Skeletal muscle satellite cell (primary cell): ENCODE data around the gene RDX.

ENCODE experiments used
- H3K27me3 ChIP-seq: 2 replicates; pipeline ENCODE4 v1.7.0; 2013; ENCODE audit warnings: low read length; ENCODE audit not compliant: control insufficient read depth, insufficient read depth
- H3K36me3 ChIP-seq: 2 replicates; pipeline ENCODE4 v1.7.0; 2013; ENCODE audit warnings: mild to moderate bottlenecking, control low read depth, low read length; ENCODE audit not compliant: insufficient read depth
- H3K4me1 ChIP-seq: 2 replicates; pipeline ENCODE4 v1.7.0; 2013; ENCODE audit warnings: low read length; ENCODE audit not compliant: control insufficient read depth, insufficient read depth
- H3K4me2 ChIP-seq: 2 replicates; pipeline ENCODE4 v1.7.0; 2013; ENCODE audit warnings: mild to moderate bottlenecking, low read length
- H3K4me3 ChIP-seq: 2 replicates; pipeline ENCODE4 v1.7.0; 2013; ENCODE audit warnings: low read length
- H3K9ac ChIP-seq: 2 replicates; pipeline ENCODE4 v1.7.0; 2013; ENCODE audit warnings: mild to moderate bottlenecking, low read depth, low read length, moderate library complexity
- H3K9me3 ChIP-seq: replicated peaks from 2 replicates; pipeline ENCODE4 v1.7.0; 2013; ENCODE audit warnings: mild to moderate bottlenecking, control low read depth, low read length

Gene RDX

DNA sequence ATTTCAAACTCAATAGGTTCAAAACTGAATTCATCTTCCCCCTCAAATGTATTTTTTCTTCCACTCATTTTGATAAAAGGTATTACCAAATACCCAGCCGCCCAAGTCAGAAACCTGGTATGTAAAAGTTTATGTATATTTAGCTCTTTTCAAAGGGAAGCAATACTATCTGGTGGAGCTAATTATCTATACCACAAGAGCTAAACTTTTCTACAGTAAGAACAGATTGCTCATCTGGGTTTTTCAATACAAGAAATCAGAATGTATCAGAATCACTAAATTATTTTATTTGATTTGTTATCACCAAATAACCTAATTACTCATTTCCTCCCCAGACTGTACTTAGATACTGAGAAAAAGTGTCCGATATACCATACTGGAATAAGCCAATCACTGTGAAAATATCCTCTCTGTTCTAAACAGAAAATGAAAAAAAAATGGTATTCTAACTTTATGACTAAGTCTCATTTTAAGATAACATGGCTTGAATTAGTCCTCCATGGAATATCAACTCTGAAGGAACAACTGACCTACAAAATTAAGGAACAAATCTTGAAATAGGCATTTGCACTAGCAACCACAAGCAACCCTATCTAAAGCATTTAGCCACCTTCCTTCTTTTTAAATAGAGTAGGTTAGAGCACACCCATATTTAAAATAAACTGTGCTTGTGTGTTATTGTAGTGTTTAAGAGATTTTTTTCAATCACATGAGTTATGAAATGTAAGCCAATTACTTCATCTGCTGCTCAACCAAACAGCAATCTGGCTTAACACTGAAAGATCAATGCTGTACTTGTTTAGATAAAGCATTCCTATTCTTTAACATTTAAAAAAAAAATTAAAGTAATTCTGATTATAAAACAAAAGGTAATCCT is 35.0 kb downstream of the RDX start:
- no peak overlapping the region for H3K9ac ChIP-seq
- no peak overlapping the region for H3K4me3 ChIP-seq
- no peaks in the 10 kb centered on the region for H3K4me1 ChIP-seq
- no peak overlapping the region for H3K4me2 ChIP-seq
- no peaks in the 10 kb centered on the region for H3K27me3 ChIP-seq
- H3K9me3 ChIP-seq, result no peaks in the 10 kb centered on the region
- peaks cover 66% of the 10 kb centered on the region for H3K36me3 ChIP-seq

DNA sequence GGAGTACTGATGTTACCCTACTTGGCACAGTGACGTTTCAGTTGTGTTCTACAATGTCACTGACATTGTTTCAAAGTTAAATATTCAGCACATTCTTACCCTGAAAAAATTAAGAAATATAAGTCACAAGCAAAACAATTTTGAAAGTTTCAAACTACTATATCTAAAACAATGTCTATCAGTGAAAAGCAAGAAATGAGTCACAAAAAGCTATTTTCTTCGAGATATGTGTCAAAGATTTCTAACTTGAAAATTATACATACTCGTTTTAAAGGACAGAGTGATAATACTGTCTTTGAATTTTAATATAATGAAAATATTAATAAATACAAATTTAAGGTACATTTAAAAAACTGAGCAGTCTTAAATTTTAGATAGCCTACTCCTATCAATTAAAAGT is 42.9 kb downstream of the RDX start:
- H3K9ac ChIP-seq, result no peak overlapping the region
- no peaks in the 10 kb centered on the region for H3K9me3 ChIP-seq
- no peak overlapping the region for H3K4me2 ChIP-seq
- H3K4me3 ChIP-seq, result no peak overlapping the region
- peaks cover 11% of the 10 kb centered on the region for H3K4me1 ChIP-seq
- no peaks in the 10 kb centered on the region for H3K27me3 ChIP-seq
- peaks cover 69% of the 10 kb centered on the region for H3K36me3 ChIP-seq

- H3K36me3 ChIP-seq, result peaks cover 66% of the 10 kb centered on the region
- no peak overlapping the region for H3K4me2 ChIP-seq
- no peaks in the 10 kb centered on the region for H3K27me3 ChIP-seq
- peaks cover 11% of the 10 kb centered on the region for H3K4me1 ChIP-seq
- no peak overlapping the region for H3K4me3 ChIP-seq
- H3K9ac ChIP-seq, result no peak overlapping the region
- no peaks in the 10 kb centered on the region for H3K9me3 ChIP-seq
Observed at GRCh38 chr11:110251836-110252235, 44.6 kb downstream of the RDX start.

- H3K36me3 ChIP-seq, result peaks cover 58% of the 10 kb centered on the region
Observed at GRCh38 chr11:110250168-110250567, 46.2 kb downstream of the RDX start.

GRCh38 chr11:110249766-110250165 is 46.6 kb downstream of the RDX start:
- Histone ChIP-seq H3K4me3 (no peak overlapping the region), H3K36me3 (peaks cover 58% of the 10 kb centered on the region), H3K4me1 (peaks cover 11% of the 10 kb centered on the region), H3K4me2 (no peak overlapping the region), H3K9ac (no peak overlapping the region), H3K27me3 (no peaks in the 10 kb centered on the region), H3K9me3 (no peaks in the 10 kb centered on the region)

More at GRCh38 chr11:110250168-110250567, 46.2 kb downstream of the RDX start:
- Histone ChIP-seq H3K4me1 (peaks cover 11% of the 10 kb centered on the region), H3K9ac (no peak overlapping the region), H3K9me3 (no peaks in the 10 kb centered on the region), H3K4me3 (no peak overlapping the region), H3K27me3 (no peaks in the 10 kb centered on the region), H3K4me2 (no peak overlapping the region)

- Histone ChIP-seq H3K4me3 (no peak overlapping the region), H3K9me3 (no peaks in the 10 kb centered on the region), H3K4me1 (peaks cover 11% of the 10 kb centered on the region), H3K36me3 (peaks cover 59% of the 10 kb centered on the region), H3K9ac (no peak overlapping the region), H3K27me3 (no peaks in the 10 kb centered on the region), H3K4me2 (no peak overlapping the region)
Observed at GRCh38 chr11:110249066-110249465, 47.3 kb downstream of the RDX start.

- no peak overlapping the region for H3K4me2 ChIP-seq
- H3K4me1 ChIP-seq, result no peaks in the 10 kb centered on the region
- peaks cover 42% of the 10 kb centered on the region for H3K36me3 ChIP-seq
- H3K9me3 ChIP-seq, result no peaks in the 10 kb centered on the region
- no peak overlapping the region for H3K4me3 ChIP-seq
- H3K9ac ChIP-seq, result no peak overlapping the region
- no peaks in the 10 kb centered on the region for H3K27me3 ChIP-seq
Observed at GRCh38 chr11:110243791-110244190, 52.6 kb downstream of the RDX start.

DNA sequence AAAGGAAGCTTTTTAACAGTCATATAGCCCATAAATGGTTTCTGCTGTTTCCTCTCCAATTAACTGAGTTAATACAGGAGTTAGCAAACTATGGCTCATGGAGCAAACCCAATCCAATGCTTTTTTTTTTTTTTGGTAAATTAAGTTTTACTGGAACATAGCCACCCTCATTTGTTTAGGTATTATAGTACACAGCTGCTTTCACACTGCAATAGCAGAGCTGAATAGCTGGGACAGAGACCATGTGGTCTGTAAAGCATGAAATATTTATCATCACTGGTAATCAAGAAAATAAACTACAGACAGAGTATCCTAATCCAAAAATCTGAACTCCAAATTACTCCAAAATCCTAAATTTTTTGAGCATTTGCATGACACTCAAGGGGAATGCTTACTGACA is 53.7 kb downstream of the RDX start:
- Histone ChIP-seq H3K9me3 (no peaks in the 10 kb centered on the region), H3K36me3 (peaks cover 32% of the 10 kb centered on the region)

DNA sequence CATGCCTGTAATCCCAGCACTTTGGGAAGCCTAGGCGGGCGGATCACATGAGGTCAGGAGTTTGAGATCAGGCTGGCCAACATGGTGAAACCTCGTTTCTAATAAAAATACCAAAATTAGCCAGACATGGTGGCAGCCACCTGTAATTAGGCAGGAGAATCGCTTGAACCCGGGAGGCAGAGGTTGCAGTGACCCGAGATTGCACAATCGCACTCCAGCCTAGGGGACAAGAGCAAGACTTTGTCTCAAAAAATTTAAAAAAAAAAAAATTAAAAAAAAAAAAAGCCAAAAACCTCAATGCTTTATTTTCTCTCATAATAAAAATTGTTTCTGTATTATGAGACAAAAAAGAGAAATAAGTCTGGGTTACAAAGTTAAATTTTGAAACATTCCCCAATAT is 54.2 kb downstream of the RDX start:
- Histone ChIP-seq H3K9ac (no peak overlapping the region), H3K9me3 (no peaks in the 10 kb centered on the region), H3K36me3 (peaks cover 33% of the 10 kb centered on the region), H3K4me3 (no peak overlapping the region), H3K4me1 (no peaks in the 10 kb centered on the region), H3K27me3 (no peaks in the 10 kb centered on the region), H3K4me2 (no peak overlapping the region)

More for the DNA sequence above, 53.7 kb downstream of the RDX start:
- Histone ChIP-seq H3K4me2 (no peak overlapping the region), H3K9ac (no peak overlapping the region), H3K4me1 (no peaks in the 10 kb centered on the region), H3K4me3 (no peak overlapping the region), H3K27me3 (no peaks in the 10 kb centered on the region)

DNA sequence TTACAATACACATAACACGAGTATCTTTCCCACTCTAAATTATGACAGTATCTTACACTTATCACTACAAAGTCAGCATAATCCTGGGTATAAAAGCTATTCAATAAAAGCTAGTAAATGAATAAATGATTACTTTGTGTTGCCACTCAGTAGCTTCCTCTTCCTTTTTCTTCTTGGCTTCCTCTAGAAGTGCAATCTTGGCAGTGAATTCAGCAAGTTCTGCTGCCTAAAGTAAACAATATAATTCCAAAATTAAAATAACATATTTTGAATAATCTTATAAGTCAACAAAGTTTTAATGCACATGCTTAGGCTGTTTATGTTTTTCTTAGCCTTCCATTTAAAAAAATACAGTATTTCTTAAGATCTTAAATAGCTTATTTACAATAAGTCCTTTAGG is 60.4 kb downstream of the RDX start:
- no peaks in the 10 kb centered on the region for H3K4me1 ChIP-seq
- H3K27me3 ChIP-seq, result no peaks in the 10 kb centered on the region
- H3K4me2 ChIP-seq, result no peak overlapping the region
- H3K9me3 ChIP-seq, result no peaks in the 10 kb centered on the region
- no peak overlapping the region for H3K9ac ChIP-seq
- H3K4me3 ChIP-seq, result no peak overlapping the region
- peaks cover 64% of the 10 kb centered on the region for H3K36me3 ChIP-seq

GRCh38 chr11:110230377-110230776 is 66.0 kb downstream of the RDX start:
- Histone ChIP-seq H3K4me1 (no peaks in the 10 kb centered on the region), H3K9ac (no peak overlapping the region), H3K36me3 (peaks cover 54% of the 10 kb centered on the region), H3K4me3 (no peak overlapping the region), H3K27me3 (no peaks in the 10 kb centered on the region), H3K4me2 (no peak overlapping the region), H3K9me3 (no peaks in the 10 kb centered on the region)
